ENCODE measurements around the gene RNASEL. TPM values are rescaled to one million over a fixed set of nuclear protein-coding genes. Genes with fewer than 3 reads are reported as not detected.
"Not testable (repeated sequence)": the region's sequence is repeated elsewhere in the genome, so short reads cannot be mapped to it uniquely, and the experiment has no call there.

Gene RNASEL
- total and polyA plus RNA-seq, 2 experiments from 2014 or later = 0.87 to 2.2 TPM

- no peaks in the 10 kb centered on the region for H3K4me1 ChIP-seq (ENCODE audit: low read depth)
- no peaks in the 10 kb centered on the region for H3K36me3 ChIP-seq
- TF ChIP-seq CTCF (IDR thresholded peaks at IDR 0.05; ENCODE audit: low read depth, low read length) = no peak
- DNase-seq (ENCODE audit: low read depth in 1 of 2, low spot score in 1 of 2) = no peak
- H3K27ac ChIP-seq = no peak overlapping the region
- H3K27me3 ChIP-seq = no peaks in the 10 kb centered on the region
- no peaks in the 10 kb centered on the region for H3K9me3 ChIP-seq (ENCODE audit: low read depth)
- no peak overlapping the region for H3K4me3 ChIP-seq
Observed at GRCh38 chr1:182533896-182534295, 55.2 kb downstream of the RNASEL start.

GRCh38 chr1:182528206-182528605 lies 60.9 kb downstream of the RNASEL start:
- not testable (repeated sequence) for H3K27me3 ChIP-seq; H3K4me3 ChIP-seq; H3K4me1 ChIP-seq (ENCODE audit: low read depth); H3K27ac ChIP-seq; H3K36me3 ChIP-seq; H3K9me3 ChIP-seq (ENCODE audit: low read depth); DNase-seq (ENCODE audit: low read depth in 1 of 2, low spot score in 1 of 2)

- no peak for TF ChIP-seq CTCF (IDR thresholded peaks at IDR 0.05; ENCODE audit: low read depth, low read length)
Observed at GRCh38 chr1:182527680-182528079, 61.4 kb downstream of the RNASEL start.

GRCh38 chr1:182525342-182525741 lies 63.7 kb downstream of the RNASEL start:
- no peaks in the 10 kb centered on the region for H3K4me1 ChIP-seq (ENCODE audit: low read depth)
- H3K27ac ChIP-seq = no peak overlapping the region
- no peak for DNase-seq (ENCODE audit: low read depth in 1 of 2, low spot score in 1 of 2)
- no peaks in the 10 kb centered on the region for H3K27me3 ChIP-seq
- H3K36me3 ChIP-seq = no peaks in the 10 kb centered on the region
- no peak overlapping the region for H3K4me3 ChIP-seq
- no peak for TF ChIP-seq CTCF (IDR thresholded peaks at IDR 0.05; ENCODE audit: low read depth, low read length)
- H3K9me3 ChIP-seq (ENCODE audit: low read depth) = no peaks in the 10 kb centered on the region

More at GRCh38 chr1:182527680-182528079, 61.4 kb downstream of the RNASEL start:
- Histone ChIP-seq H3K36me3 (no peaks in the 10 kb centered on the region), H3K27ac (no peak overlapping the region), H3K27me3 (no peaks in the 10 kb centered on the region), H3K9me3 (ENCODE audit: low read depth) (no peaks in the 10 kb centered on the region), H3K4me1 (ENCODE audit: low read depth) (no peaks in the 10 kb centered on the region), H3K4me3 (no peak overlapping the region)
- no peak for DNase-seq (ENCODE audit: low read depth in 1 of 2, low spot score in 1 of 2)

Other genes with a start within 250 kb of the RNASEL start
- gene GLUL, start 197.5 kb downstream of the RNASEL start, total RNA-seq = 152 and 166 TPM in 2 replicates
- 132 and 170 TPM in 2 replicates for gene GLUL, start 197.5 kb downstream of the RNASEL start, polyA plus RNA-seq
- not detected in 2 replicates for gene TEDDM1, start 188.6 kb downstream of the RNASEL start, total RNA-seq
- gene TEDDM1, start 188.6 kb downstream of the RNASEL start, polyA plus RNA-seq = not detected in 2 replicates
- gene RGSL1, start 139.1 kb downstream of the RNASEL start, total RNA-seq = not detected in 2 replicates
- not detected in 2 replicates for gene RGSL1, start 139.1 kb downstream of the RNASEL start, polyA plus RNA-seq
- gene RGS16, start 15.1 kb upstream of the RNASEL start, total RNA-seq = 1.3 and 1.9 TPM in 2 replicates
- gene RGS16, start 15.1 kb upstream of the RNASEL start, polyA plus RNA-seq = 0.93 and 2.0 TPM in 2 replicates
- 0.32 and 2.2 TPM in 2 replicates for gene RGS8, start 95.3 kb upstream of the RNASEL start, total RNA-seq
- 0.14 TPM in 1 of 2 replicates, not detected in the other for gene RGS8, start 95.3 kb upstream of the RNASEL start, polyA plus RNA-seq
- gene NPL, start 200.5 kb upstream of the RNASEL start, total RNA-seq = 0.66 and 1.5 TPM in 2 replicates
- gene NPL, start 200.5 kb upstream of the RNASEL start, polyA plus RNA-seq = 1.9 and 3.4 TPM in 2 replicates